NCI-H82 treated with DMSO at 0.1 percent for 48 hours (cell line): ENCODE results near the gene WIPF3.

Experiments
- DNase-seq: peaks from one replicate; lab custom pipeline; 2025; ENCODE audit not compliant: unreplicated experiment; lab: John Stamatoyannopoulos, UW

The WIPF3 gene

GRCh38 chr7:29844559-29844958 lies 38.3 kb downstream of the WIPF3 start:
- DNase-seq = no peak

GRCh38 chr7:29847496-29847895 lies 41.2 kb downstream of the WIPF3 start:
- no peak for DNase-seq

- DNase-seq = no peak
These were observed 41.6 kb downstream of the WIPF3 start for GRCh38 chr7:29847916-29848315.

GRCh38 chr7:29848941-29849340 lies 42.6 kb downstream of the WIPF3 start:
- no peak for DNase-seq

GRCh38 chr7:29851487-29851886 lies 45.2 kb downstream of the WIPF3 start:
- DNase-seq = no peak

- DNase-seq = no peak
These were observed 46.1 kb downstream of the WIPF3 start for GRCh38 chr7:29852457-29852856.

- no peak for DNase-seq
These were observed 46.8 kb downstream of the WIPF3 start for GRCh38 chr7:29853072-29853471.

- no peak for DNase-seq
These were observed 47.5 kb downstream of the WIPF3 start for GRCh38 chr7:29853789-29854188.

GRCh38 chr7:29854257-29854938 lies 48.1 kb downstream of the WIPF3 start:
- DNase-seq = no peak

GRCh38 chr7:29857654-29858053 lies 51.3 kb downstream of the WIPF3 start:
- DNase-seq = no peak

GRCh38 chr7:29858191-29858951 lies 52.1 kb downstream of the WIPF3 start:
- no peak for DNase-seq

- DNase-seq = no peak
These were observed 52.8 kb downstream of the WIPF3 start for GRCh38 chr7:29859104-29859503.

GRCh38 chr7:29859524-29860185 lies 53.3 kb downstream of the WIPF3 start:
- DNase-seq = no peak

GRCh38 chr7:29860186-29860585 lies 53.9 kb downstream of the WIPF3 start:
- no peak for DNase-seq

- no peak for DNase-seq
These were observed 55.6 kb downstream of the WIPF3 start for GRCh38 chr7:29861884-29862283.

- DNase-seq = no peak
These were observed 58.3 kb downstream of the WIPF3 start for GRCh38 chr7:29864656-29865055.

GRCh38 chr7:29865526-29865925 lies 59.2 kb downstream of the WIPF3 start:
- no peak for DNase-seq

GRCh38 chr7:29866490-29866930 lies 60.2 kb downstream of the WIPF3 start:
- DNase-seq = no peak

GRCh38 chr7:29871787-29872398 lies 65.6 kb downstream of the WIPF3 start:
- no peak for DNase-seq

- no peak for DNase-seq
These were observed 67.5 kb downstream of the WIPF3 start for GRCh38 chr7:29873644-29874294.

- no peak for DNase-seq
These were observed 69.4 kb downstream of the WIPF3 start for GRCh38 chr7:29875741-29876140.
